Glomerular visceral epithelial cell (primary cell): ENCODE measurements around the gene FAM217B.

ENCODE experiments used
- DNase-seq: peaks from one replicate; pipeline ENCODE4 v3.0.0-alpha.2; 2016; ENCODE audit errors: extremely low spot score

Gene FAM217B, protein sequence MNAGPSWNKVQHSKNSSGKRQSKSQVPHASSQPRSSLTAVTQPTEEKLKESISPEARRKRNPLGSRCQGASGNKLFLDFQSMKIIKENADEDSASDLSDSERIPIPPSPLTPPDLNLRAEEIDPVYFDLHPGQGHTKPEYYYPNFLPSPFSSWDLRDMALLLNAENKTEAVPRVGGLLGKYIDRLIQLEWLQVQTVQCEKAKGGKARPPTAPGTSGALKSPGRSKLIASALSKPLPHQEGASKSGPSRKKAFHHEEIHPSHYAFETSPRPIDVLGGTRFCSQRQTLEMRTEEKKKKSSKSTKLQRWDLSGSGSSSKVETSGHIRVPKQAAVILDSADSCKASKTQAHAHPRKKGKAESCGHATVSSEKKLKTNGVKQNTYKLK

DNA sequence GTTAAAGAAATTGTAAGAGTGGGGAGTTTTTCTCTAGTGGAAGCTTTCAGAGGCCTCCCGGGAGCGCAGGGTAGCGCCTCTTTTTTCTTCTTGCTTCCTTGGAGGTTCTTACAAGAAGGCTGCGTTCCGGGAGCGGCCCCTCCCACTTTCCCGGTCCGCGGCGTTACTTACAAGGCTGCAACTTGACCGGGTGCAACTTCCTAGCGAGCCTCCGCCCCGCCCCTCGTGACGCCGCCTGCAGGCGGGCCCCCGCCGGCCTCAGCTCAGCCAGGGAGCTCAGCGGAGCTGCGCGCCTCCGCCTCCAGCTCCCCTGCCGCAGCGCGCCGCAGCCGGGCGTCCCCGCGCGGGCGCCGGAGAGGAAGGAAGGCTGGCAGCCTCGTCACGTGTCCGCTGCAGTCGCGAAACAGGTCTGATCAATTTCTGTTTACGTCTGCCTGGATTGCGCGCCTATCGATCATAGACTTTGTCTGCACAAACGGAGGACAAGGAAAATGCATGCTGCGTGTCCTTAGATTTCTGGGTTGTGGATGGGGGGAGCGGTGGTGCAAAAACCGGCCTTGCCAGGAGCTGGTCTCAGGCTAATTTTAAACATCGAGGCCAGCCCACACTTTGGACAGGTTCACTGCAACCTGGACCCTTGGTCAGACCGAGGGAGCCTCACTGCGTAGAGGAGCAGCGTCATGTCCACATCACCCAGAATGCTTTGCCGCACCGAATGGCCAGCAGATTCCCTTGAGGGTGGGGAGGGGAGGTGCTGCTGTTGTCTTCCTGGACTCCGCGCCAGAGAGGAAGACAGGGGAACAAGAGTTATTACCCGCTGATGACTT, at the start of gene FAM217B, which contains the start of gene PPP1R3D:
Gene FAM217B (plus strand): TSS at position 261 of the 827 bp plus-strand sequence. CDS start 3,555 bp downstream, outside the sequence.
Gene PPP1R3D (minus strand): TSS at position 177 of the 827 bp plus-strand sequence. CDS start 374 bp downstream, outside the sequence.
- DNase-seq: peak; percentile 97

DNA sequence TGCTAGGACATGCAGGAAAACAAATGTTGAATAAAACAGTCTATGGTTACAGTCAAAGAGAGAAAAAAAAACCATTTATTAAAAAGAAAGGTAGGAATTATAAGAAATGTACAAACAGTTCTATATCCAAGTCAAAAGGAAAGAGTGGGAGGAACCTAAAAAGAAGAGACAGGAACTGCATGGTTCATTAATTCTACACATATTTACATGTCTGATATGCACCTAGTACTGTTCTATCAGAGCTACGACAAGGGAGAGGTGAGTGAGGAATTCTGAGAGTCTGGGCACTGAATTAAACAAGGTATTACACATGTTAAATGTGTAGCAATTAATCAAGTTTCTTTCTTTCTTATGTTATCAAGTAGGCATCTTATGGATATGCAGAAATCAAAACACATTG, 48.6 kb upstream of the FAM217B start:
- no peak for DNase-seq

DNA sequence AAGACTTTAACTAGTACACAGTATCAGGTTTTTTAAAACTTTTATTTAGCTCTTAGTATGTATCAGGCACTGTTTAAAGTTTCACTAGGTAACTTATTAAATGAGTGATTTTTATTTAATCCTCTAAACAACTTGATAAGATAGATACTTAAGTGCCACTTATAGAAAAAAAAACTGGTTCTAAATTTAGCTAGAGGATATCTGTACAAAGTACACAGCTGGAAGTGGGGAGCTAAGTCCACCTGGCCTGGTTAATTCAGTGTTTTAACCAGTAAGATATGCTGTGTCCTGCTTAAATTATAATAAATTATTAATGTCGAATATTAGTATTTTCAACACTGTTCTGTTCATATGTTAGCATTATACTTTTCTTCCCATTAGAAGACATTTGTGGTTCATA, 44.3 kb upstream of the FAM217B start:
- no peak for DNase-seq

DNA sequence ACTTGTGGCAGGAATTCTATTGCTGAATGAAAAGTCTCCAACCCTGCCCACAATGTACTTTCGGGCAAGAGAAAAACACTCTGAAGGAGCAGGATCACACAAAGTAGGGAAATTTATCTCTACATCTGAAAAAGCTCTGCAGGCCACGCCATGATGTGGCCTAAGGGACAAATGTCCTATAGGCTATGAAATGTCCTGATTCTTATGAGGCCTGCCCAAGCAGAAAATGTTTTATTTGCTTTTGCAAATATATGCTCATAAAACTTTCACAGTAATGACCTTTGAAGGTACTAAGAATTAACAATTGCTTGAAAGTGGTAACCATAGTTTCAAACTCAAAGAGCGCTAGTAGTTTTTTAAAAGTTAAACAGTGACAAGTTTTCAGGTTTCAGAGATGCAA, 37.7 kb upstream of the FAM217B start:
- DNase-seq: no peak

DNA sequence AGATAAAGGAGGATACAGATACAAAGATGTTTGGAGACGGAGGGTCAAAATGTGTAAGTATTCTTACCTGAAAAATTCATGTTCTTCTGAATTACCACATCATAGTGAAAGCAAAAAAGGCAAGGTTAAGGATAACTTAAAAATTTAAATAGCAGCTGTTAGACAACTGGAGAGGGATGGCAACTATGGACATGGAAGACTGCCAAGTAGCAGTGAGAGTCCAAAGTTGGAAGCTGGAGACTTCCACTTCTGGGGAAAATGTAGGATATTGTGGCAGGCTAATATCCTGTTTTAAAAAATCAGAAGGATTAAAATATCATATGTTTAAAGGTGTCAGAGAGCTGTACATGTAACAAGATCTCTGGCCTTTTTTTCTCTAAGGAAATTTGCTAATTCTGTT, 36.6 kb upstream of the FAM217B start:
- DNase-seq: no peak

DNA sequence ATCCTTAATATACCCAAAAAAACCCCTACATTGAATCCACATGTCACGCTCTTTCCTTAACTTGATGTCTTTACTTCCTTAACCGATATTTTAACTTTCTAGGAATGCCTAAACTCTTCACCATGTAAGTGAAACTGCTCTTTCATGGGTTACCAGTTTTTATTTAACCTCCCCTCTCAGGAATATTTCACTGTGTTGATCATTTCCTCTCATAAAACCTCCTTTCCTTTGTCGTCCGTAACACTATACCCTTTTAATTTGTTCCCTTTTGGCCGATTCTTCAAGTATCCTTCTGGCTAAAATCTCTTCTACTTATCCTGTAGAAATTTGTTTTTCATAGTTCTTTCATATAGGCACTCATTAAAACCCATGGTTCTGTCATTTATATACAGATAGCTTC, 31.3 kb upstream of the FAM217B start:
- no peak for DNase-seq

DNA sequence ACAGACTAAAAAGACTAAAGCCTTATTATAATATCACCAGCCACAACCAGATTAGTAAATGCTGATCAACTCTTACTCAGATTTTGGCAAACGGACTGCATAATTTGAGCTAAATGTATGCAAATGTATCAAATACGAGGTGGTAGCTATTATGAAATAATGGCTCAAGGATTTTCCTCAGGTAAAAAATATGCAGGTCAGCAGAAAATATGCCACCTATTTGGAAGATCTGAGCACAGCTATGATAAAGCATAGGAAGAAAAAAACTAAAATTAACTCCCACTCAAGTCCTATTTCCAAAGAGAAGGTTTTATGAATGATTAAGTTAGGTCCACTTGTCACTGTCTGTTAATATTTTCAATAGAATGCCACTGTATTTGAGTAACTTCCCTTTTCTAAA, 29.1 kb upstream of the FAM217B start:
- no peak for DNase-seq

DNA sequence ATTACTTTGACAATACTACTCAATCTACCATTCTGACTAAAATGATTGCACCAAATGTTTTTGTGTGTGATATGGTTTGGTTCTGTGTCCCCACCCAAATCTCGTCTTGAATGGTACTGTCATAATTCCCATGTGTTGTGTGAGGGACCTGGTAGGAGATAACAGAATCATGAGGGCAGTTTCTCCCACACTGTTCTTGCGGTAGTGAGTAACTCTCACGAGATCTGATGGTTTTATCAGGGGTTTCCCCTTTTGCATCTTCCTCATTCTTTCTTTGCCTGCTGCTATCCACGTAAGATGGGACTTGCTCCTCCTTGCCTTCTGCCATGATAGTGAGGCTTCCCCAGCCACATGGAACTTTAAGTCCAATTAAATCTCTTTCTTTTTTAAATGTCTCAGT, 27.6 kb upstream of the FAM217B start:
- peak; percentile 10 for DNase-seq

DNA sequence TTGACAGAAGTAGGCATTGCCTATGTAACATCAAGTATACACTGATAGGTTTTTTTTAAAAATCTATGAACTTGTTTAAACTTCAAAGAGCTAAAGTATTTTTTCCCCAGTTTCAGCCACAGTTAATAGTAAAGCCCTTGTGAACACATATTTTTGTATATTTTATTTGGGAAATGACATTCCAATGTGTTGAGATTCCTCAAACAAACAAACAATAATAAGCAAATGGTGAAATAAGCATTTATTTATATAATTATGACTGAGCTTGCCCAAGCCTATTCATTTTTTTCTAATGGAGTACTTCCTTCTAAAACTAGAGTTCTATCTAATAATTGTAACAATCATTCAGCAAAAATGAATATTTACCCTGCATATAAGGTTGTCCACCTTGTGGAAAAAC, 19.2 kb upstream of the FAM217B start:
- DNase-seq: no peak

DNA sequence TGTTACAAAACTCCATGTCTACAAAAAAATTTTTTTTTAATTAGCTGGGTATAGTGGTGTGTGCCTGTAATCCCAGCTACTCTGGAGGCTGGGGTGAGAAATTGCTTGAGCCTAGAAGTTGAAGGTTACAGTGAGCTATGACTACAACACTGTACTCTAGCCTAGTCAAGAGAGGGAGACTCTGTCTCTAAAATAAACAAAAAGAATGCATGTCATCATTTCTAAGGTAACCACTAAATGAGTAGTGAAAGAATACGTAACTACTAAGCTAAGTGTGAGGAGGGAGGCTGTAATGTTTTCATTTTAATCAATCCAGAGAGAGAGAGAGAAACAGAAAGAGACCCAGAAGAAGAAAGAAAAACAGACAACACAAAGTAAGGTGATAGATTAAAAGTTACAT, 16.7 kb upstream of the FAM217B start:
- no peak for DNase-seq

DNA sequence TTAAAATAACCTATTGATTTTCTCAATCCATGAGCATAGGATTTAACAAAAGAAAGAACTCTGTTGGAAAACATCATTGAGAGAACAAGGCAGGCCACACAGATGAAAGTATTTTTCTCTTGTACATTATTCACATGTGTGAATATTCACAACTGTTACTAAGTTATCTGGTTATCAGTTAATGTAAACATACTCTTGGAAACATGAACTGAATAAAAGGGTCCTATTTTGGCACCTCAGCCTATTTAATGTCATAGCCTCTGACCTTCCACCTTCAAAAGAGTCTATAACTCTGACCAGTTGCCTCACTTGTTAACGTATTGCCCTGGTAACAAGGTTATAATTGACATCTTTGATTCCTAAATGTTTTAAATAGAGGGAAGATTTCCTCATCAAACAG, 14.8 kb upstream of the FAM217B start:
- DNase-seq: no peak

DNA sequence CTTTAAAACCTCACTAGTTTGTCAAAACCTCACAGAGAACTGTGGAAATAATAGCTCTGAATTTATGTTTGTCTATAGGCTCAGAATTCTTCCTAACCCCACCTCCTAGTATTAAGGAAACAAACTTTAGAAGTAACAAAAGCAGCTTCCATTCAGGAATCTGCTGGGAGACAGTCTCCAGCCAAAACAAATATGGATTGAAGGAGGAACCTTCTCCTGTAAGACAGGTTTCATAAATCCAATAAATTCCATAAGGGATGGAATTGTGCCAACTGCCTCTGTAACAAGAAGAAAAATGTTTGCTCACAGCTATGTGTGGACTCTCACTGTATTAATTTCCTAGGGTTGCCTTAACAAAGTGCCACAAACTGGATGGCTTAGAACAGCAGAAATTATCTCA, 14.3 kb upstream of the FAM217B start:
- DNase-seq: no peak

DNA sequence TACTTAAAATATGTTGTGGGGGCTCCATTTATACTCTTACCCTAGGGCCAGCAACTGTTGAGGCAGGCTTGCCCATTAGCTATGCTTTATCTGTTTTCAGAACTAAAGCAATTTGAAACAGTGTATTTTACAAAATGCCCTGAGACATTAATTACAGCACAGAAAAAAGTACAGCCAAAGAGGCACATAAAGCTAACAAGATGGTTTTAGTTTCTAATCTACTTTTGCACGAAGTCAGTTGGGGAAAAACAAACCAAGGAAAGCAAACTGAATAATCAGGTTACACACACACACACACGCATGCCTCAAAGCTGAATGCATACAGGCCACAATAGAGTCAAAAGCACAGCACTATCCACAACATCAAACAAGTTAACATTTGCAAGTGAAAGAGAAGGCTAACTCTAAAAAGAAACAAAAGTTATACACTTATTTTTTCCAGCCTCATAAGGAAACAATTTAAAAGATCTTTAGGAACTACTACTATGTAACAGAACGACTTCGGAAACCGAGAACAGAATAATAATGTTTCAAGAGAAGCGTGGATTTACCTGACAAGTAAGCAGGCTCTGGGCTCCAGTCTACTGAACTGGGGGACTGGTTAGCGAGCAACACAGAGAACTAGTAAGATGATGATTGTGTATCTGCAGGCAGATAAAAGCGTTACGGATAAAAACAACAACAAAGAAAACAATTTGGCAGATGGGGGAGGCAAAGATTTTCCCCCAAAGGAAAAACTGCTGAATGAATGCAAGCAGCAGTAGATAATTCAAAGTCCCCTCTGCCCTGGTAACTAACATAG, 8.5 kb upstream of the FAM217B start:
- no peak for DNase-seq

DNA sequence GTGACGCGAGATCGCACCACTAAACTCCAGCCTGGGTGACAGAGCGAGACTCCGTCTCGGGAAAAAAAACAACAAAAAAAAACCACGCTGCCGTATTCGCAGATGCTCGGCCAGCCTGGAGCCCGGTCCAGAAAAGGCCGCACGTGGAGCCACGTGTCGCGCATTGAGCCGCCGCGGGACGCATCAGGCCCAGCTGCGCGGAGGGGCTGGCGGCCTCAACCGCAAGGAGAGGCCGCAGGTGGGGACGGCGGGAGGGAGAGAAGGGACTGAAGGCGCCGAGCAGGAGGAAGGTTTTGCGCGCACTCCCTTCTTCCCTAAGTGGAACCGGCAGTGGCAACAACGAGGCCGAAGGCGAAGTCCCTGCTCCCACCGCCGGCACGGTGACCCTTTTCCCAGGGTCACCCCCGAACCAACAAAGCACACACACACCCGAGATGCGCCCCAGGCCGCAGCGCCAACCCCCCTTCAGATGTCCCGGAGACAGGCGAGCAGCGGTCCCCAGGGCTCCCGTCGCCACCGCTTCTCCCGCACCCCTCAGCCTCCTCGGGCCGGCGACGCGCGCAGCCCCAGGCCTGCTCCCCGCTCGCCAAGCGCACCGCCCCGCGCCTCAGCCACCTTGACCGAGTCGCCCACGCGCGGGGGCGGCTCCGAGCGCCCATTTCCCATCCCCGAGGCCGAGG, 7.4 kb upstream of the FAM217B start:
- DNase-seq: no peak

DNA sequence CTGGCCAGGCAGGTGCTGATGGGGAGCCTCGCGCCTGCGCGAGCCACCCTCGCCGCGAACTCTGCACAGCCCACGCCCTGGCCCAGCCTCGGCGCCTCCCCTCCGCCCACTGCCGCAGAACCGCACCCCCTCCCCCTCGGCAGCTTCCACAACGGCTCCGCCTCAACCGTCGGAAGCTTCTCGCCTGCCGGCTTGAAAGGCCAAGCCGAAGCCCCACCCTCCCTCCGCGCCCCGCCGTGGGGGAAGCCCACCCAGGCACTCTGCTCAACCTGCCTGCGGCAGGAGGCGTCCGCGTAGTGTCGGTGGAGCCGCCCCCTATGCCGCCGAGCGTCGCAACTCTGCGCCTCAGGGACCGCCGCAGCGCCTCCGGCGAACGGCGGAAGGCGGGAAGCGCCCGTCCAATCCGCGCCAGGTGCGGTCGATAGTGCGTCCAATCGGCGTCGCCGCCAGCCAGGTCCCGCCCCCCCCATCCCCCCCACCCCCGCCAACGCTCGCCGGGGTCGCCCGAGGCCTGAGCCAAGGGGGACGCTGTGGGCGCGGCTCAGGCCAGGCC, 6.8 kb upstream of the FAM217B start, which contains the start of gene SYCP2:
Gene SYCP2 (minus strand): TSS at position 342 of the 553 bp plus-strand sequence. CDS start 11,224 bp downstream, outside the sequence.
- DNase-seq: peak; percentile 50

DNA sequence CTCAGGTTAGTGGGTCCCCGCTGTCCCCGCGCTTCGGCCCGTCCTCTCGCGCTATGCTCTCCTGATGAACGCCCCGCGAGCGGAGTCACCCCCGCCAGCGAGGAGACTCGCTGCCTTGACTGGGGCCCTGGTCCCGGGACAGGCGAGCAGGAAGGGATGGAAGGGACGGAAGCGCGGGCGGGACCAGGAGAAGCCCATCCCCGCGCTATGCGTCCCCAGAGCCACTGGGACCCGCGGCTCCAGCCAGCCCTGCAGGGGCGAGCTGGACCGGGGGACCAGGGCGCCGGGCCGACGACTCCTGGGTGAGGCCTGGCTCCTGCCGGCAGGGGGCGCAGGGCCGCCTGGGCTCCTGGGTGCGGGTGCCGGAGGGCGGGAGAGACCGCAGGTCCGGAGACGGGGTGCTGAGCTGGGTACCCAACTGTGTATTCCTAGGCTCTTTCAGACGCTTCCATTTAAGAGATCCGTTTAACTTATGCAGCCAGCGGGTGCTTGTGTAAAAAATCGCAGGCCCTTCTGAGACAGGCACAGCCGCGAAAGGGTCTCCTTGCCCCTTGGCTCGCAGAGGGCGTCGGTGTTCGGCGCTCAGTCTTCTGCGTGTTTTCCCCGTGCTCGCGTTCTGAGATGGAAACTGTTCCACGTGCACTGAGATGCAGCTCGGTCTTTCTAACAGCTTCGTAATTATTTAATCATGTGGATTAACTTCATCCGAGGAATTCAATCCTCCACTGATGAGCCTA, 6.2 kb upstream of the FAM217B start:
- peak; percentile 86 for DNase-seq

DNA sequence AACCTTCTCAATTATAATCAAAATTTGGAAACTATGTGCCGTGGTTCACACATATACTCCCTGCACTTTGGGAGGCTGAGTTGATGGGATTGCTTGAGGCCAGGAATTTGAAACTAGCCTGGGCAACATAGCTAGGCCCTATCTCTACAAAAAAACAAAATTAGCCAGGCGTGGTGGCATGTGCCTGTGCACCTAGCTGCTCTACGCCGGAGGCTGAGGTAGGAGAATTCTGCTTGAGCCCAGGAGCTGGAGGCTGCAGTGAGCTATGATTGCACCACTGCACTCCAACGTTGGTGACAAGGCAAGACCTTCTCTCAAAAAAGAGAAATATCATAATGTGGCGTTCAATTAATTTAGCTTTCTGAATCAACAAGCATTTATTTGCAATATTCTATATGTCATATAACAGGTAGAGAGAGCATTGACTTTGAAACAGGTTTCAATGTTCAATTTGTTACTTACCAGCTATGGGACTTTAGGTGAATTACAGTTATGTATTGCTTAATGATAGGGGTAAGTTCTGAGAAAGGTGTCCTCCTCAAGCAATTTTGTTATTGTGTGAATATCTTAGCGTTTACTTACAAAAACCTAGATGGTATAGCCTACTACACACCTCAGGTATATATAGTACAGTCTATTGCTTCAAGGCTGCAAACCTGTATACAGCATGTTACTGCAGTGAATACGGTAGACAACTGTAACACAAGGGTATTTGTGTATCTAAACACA, 4.6 kb upstream of the FAM217B start:
- no peak for DNase-seq

DNA sequence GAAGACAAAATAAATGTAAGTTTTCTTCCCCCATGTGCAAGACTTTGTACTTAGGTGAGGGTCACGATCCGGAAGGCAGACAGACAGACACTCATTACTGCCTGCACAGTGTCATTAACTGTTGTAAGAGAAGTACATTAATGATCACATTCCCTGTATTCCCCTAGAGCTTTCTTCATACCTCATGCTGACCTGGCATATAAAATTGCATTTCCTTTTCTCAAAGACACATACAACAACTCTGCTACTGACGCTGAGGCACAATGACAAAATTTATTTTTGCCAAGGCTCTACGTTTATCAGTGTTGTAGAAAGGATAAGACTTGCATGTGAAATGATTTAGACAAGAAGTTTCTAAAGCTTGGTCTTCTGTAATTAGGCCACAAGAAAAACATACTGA, 3.8 kb upstream of the FAM217B start:
- DNase-seq: no peak

DNA sequence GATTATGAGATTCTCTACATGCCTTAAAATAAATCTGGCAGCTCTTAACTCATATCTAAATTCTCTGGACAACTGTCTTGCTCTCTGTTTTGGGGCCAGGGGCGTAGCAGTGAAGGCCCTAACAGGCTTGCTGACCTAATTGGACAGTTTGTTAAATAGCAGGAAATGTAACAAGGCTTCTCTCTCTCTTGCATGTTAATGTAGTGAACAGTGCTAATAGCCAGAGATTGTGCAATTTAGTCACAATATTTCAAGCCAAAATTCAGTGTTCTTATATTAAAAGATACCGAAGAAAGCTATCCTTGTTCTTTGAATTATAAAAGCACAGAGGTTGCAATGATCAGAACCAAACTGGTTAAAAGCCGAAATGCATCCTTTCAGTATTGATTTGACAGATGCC, 3.0 kb upstream of the FAM217B start:
- DNase-seq: no peak

DNA sequence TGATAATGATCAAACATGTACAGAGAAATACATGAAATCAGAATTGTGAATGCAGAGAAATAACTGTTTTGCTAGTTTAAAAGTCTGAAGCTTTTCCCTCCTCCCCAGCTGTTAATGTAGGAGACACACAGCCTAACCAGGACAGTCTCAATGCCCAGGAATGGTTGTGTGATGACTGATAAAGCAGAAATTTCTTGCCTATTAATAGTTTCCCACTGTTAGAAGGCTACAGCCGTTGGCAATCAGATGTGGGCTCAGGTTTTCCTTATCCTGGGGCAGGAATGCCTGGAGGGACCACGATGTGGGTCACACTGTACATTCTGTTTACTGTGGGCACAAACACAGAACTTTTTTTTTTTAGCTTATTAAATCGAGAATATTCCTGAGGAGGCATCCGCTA, 2.0 kb upstream of the FAM217B start:
- peak; percentile 47 for DNase-seq
